Measurements from ENCODE around the gene PRICKLE2. TPM values are rescaled to one million over a fixed set of nuclear protein-coding genes. Genes with fewer than 3 reads are reported as not detected.

Gene PRICKLE2
- total and polyA plus RNA-seq, 2 donors (not counting 3 experiments of a cell fraction or from before 2014, with no cell fraction given): 3.0 to 7.1 TPM

DNA sequence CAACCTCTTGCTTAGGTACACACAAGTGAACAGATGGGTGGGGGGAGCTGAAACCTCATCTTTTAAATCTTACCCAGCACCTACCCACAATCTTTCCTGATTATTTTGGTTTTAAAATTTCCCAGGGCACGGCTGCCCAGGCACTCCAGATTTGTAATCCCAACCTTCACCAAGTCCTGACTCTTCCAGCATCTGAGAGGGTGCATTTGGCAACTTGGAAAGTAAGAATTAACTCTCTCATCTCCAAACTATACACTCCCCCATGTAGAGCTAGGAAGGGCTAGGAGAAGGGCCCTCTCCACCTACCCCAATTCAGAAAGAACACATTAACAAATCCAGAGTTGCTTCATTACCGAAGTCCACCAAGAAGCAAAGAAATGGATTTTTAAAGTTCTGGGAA is 41.7 kb upstream of the PRICKLE2 start:
- ChIA-PET POLR2A (no interaction called here), CTCF (interaction anchor here (1.0 to 3.0 kb wide), 10 partner anchors 9 to 237 kb away, joined by 3 to 15 read pairs (median 5); partner anchors contain the start of gene PRICKLE2)
- no peak overlapping the region for H3K27ac ChIP-seq (ENCODE audit: insufficient read depth, low read depth, low read length)
- intact Hi-C loops (cut with micrococcal nuclease): loop anchor here (2.0 to 10.0 kb wide), 4 partner anchors 78 to 198 kb away; no protein-coding TSS in a partner anchor
- TF ChIP-seq POLR2AphosphoS5 (IDR thresholded peaks at IDR 0.05; ENCODE audit: insufficient read depth, low read depth, low read length): no peak
- TF ChIP-seq MYC (IDR thresholded peaks at IDR 0.05; ENCODE audit: low read depth, low read length): no peak
- TF ChIP-seq, protein P1, sequence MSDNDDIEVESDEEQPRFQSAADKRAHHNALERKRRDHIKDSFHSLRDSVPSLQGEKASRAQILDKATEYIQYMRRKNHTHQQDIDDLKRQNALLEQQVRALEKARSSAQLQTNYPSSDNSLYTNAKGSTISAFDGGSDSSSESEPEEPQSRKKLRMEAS (IDR thresholded peaks at IDR 0.05; ENCODE audit: insufficient read depth, insufficient read length): no peak
- TF ChIP-seq, protein P2, sequence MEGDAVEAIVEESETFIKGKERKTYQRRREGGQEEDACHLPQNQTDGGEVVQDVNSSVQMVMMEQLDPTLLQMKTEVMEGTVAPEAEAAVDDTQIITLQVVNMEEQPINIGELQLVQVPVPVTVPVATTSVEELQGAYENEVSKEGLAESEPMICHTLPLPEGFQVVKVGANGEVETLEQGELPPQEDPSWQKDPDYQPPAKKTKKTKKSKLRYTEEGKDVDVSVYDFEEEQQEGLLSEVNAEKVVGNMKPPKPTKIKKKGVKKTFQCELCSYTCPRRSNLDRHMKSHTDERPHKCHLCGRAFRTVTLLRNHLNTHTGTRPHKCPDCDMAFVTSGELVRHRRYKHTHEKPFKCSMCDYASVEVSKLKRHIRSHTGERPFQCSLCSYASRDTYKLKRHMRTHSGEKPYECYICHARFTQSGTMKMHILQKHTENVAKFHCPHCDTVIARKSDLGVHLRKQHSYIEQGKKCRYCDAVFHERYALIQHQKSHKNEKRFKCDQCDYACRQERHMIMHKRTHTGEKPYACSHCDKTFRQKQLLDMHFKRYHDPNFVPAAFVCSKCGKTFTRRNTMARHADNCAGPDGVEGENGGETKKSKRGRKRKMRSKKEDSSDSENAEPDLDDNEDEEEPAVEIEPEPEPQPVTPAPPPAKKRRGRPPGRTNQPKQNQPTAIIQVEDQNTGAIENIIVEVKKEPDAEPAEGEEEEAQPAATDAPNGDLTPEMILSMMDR (IDR thresholded peaks at IDR 0.05; ENCODE audit: extremely low read depth in 1 of 2, insufficient read depth in 1 of 2, low read depth in 1 of 2, low read length in 2 of 2): no peak
- TF ChIP-seq POLR2A (IDR thresholded peaks at IDR 0.05; ENCODE audit: low read depth, low read length): no peak
- no peak for TF ChIP-seq JUN (IDR thresholded peaks at IDR 0.05; ENCODE audit: borderline replicate concordance, insufficient read depth, insufficient read length, low read depth)
- TF ChIP-seq FOS (IDR thresholded peaks at IDR 0.05; ENCODE audit: borderline replicate concordance, insufficient read depth, low read length): no peak
- no peak for TF ChIP-seq GATA2 (IDR thresholded peaks at IDR 0.05; ENCODE audit: insufficient read depth, insufficient read length, low read depth, low read length)
- no peak for TF ChIP-seq EZH2 (IDR thresholded peaks at IDR 0.05; ENCODE audit: borderline replicate concordance, low read depth, low read length, severe bottlenecking)
- no peak for DNase-seq (ENCODE audit: low read depth, low spot score)
- H3K9me1 ChIP-seq (replicated peaks; ENCODE audit: control insufficient read depth, extremely low read depth, insufficient read depth, low read length): no peaks in the 10 kb centered on the region
- no TSS peak for BruUV-seq (replicated peaks)
- no peak overlapping the region for H2AFZ ChIP-seq (ENCODE audit: low read depth, low read length)
- no peak for FAIRE-seq
- H3K27me3 ChIP-seq (ENCODE audit: control insufficient read depth in 2 of 2, insufficient read depth in 2 of 2, low read length in 2 of 2): peaks cover 0 to 5% of the 10 kb centered on the region in 2 experiments
- dilution Hi-C loops (cut with MboI; ENCODE audit: extremely low pct_ligation_motif_present, low sequenced_read_pairs): no loop called here
- H3K4me1 ChIP-seq (ENCODE audit: control insufficient read depth, extremely low read depth, insufficient read depth, low read length): peaks cover 17% of the 10 kb centered on the region
- no peak overlapping the region for H3K9ac ChIP-seq (replicated peaks; ENCODE audit: extremely low read depth, insufficient read depth, low read length)
- H3K79me2 ChIP-seq (ENCODE audit: control insufficient read depth, insufficient read depth, low read length): no peaks in the 10 kb centered on the region
- no peaks in the 10 kb centered on the region for H4K20me1 ChIP-seq (replicated peaks; ENCODE audit: control insufficient read depth, extremely low read depth, insufficient read depth, low read length)
- H3K36me3 ChIP-seq (ENCODE audit: control insufficient read depth in 2 of 2, extremely low read depth in 1 of 2, insufficient read depth in 2 of 2, low read length in 2 of 2): no peaks in the 10 kb centered on the region
- H3K4me3 ChIP-seq (replicated peaks in 1 of 3; ENCODE audit: insufficient read depth in 1 of 3, low read depth in 1 of 3, low read length in 3 of 3): no peak overlapping the region
- no peak overlapping the region for H3K4me2 ChIP-seq (ENCODE audit: insufficient read depth, low read length)
- no peaks in the 10 kb centered on the region for H3K9me3 ChIP-seq (replicated peaks; ENCODE audit: control insufficient read depth, insufficient read depth, low read length)
